A673 (cell line): ENCODE measurements around the gene BSN.

Experiments
- CTCF ChIP-seq: fragments of 300-800, 200-600 bp; sonication (generic); conservative IDR thresholded peaks from 2 replicates; pipeline ENCODE4 v1.5.1; 2017; ENCODE audit warnings: low read depth, mild to moderate bottlenecking, antibody characterized with exemption, low read length, moderate library complexity, mixed read lengths
- EZH2 ChIP-seq: fragments of 200-600 bp; sonication (generic); IDR thresholded peaks from 2 replicates; pipeline ENCODE4 v1.6.1; 2017; ENCODE audit warnings: borderline replicate concordance, low read depth, mild to moderate bottlenecking, mixed read lengths, antibody characterized with exemption, low read length; ENCODE audit not compliant: poor library complexity, severe bottlenecking

GRCh38 chr3:49539659-49540560 is 14.4 kb upstream of the BSN start:
- no peak for TF ChIP-seq EZH2
- TF ChIP-seq CTCF: peak; percentile 72
